Stimulated activated CD4-positive, alpha-beta T cell treated with anti-CD3 and anti-CD28 coated beads, Interleukin-12 subunit alpha, Interleukin-12 subunit beta, amount 100 ng/mL, for 24 hours (primary cell): Measurements from ENCODE around the gene ZFP14.
A peak's percentile ranks its signal among the peaks of the same experiment; 100 is the strongest.

Experiments
- DNase-seq, 2 experiments: peaks; one replicate each; pipeline ENCODE4 v3.0.0-alpha.2; 2020; ENCODE audit warnings: low read depth in 2 of 2

ZFP14 gene

GRCh38 chr19:36378625-36379509 is at the start of gene ZFP14:
TSS of gene ZFP14 (minus strand) at chr19:36379201. CDS start at chr19:36367892, 11,309 bp downstream.
- peak; percentile 88 to 90 for DNase-seq

- no peak for DNase-seq
Measured at GRCh38 chr19:36423925-36424324, 44.9 kb upstream of the ZFP14 start.

GRCh38 chr19:36421749-36422481 is 42.9 kb upstream of the ZFP14 start:
- DNase-seq: no peak

- DNase-seq: no peak
Measured at GRCh38 chr19:36420961-36421748, 42.2 kb upstream of the ZFP14 start.

- DNase-seq: peak; percentile 52 to 63
Measured at GRCh38 chr19:36418287-36419001, 39.4 kb upstream of the ZFP14 start, which contains the start of gene ZFP82. TSS of gene ZFP82 (minus strand) at chr19:36418644. CDS start at chr19:36409789, 8,855 bp downstream.

- DNase-seq: no peak
Measured at GRCh38 chr19:36417752-36418286, 38.8 kb upstream of the ZFP14 start.

GRCh38 chr19:36409841-36410240 is 30.8 kb upstream of the ZFP14 start:
- no peak for DNase-seq

- no peak for DNase-seq
Measured at GRCh38 chr19:36408101-36408500, 29.1 kb upstream of the ZFP14 start.

- DNase-seq: no peak
Measured at GRCh38 chr19:36404498-36404897, 25.5 kb upstream of the ZFP14 start.

GRCh38 chr19:36401475-36401874 is 22.5 kb upstream of the ZFP14 start:
- no peak for DNase-seq

- no peak for DNase-seq
Measured at GRCh38 chr19:36398571-36398970, 19.6 kb upstream of the ZFP14 start.

GRCh38 chr19:36392916-36393673 is 14.1 kb upstream of the ZFP14 start:
- DNase-seq: no peak

- no peak for DNase-seq
Measured at GRCh38 chr19:36379510-36379819, 464 bp upstream of the ZFP14 start.

GRCh38 chr19:36377541-36378178 is 1.3 kb downstream of the ZFP14 start:
- no peak for DNase-seq

- DNase-seq: no peak
Measured at GRCh38 chr19:36373638-36374156, 5.3 kb downstream of the ZFP14 start.

- no peak for DNase-seq
Measured at GRCh38 chr19:36371886-36372285, 7.1 kb downstream of the ZFP14 start.

- DNase-seq: no peak
Measured at GRCh38 chr19:36363845-36364244, 15.2 kb downstream of the ZFP14 start.

GRCh38 chr19:36340786-36341372 is 38.1 kb downstream of the ZFP14 start:
- DNase-seq: no peak
